SK-N-MC (cell line): Measurements from ENCODE around the gene CAMK2B.

Source experiments
- EZH2 ChIP-seq: fragments of 200-600 bp; sonication (generic); IDR thresholded peaks from one replicate; pipeline ENCODE4 v1.6.1; 2017; ENCODE audit warnings: antibody characterized with exemption
- POLR2AphosphoS5 ChIP-seq: IDR thresholded peaks from 2 replicates; pipeline ENCODE4 v1.6.1; 2012; ENCODE audit warnings: mild to moderate bottlenecking, low read depth, low read length, borderline replicate concordance

GRCh38 chr7:44282601-44283171 is 42.7 kb downstream of the CAMK2B start:
- TF ChIP-seq POLR2AphosphoS5, result no peak
- no peak for TF ChIP-seq EZH2
